ENCODE measurements around the gene GLT1D1. TPM values are rescaled to one million over a fixed set of nuclear protein-coding genes. Genes with fewer than 3 reads are reported as not detected.

GLT1D1 gene
- total and polyA plus RNA-seq, 2 of the 8 experiments (the other 6 are each of a cell fraction or from before 2014, with no cell fraction given) = 1.5 to 3.6 TPM

DNA sequence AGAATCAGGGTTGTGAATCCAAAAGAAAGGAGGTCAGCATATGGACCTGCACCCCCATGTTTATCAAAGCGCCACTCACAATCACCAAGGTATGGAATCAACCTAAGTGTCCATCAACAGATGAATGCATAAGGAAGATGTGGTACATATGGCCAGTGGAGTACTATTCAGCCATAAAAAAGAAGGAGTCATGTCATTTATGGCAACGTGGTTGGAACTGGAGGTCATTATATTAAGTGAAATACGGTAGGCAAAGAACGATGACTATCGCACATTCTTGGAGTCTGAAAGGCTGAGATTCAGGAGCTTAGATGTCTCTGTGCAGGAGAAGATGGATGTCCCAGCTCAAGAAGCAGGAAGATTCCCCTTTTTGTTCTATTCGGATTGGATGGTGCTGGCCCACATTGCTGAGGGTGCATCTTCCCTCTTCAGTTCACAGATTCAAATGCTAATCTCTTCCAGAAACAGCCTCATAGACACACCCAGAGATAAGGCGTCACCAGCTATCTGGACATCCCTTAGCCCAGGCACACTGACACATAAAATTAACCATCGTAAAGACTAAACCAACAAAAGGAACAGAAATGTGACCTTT lies 108.1 kb downstream of the GLT1D1 start:
- Histone ChIP-seq H3K18ac (ENCODE audit: extremely low read depth, low read length) (no peak overlapping the region), H2BK20ac (ENCODE audit: low read length) (no peak overlapping the region), H3K9me3 (ENCODE audit: insufficient read depth in 2 of 2, low read depth in 1 of 2, low read length in 1 of 2) (peaks cover 0 to 6% of the 10 kb centered on the region in 2 experiments; a peak in 1 of 4 replicates), H4K91ac (replicated peaks; ENCODE audit: insufficient read length, low read length) (no peak overlapping the region), H2BK120ac (replicated peaks; ENCODE audit: low read depth, low read length) (no peak overlapping the region), H3K56ac (replicated peaks; ENCODE audit: insufficient read length, low read depth, low read length) (no peak overlapping the region), H3K27ac (ENCODE audit: low read depth, low read length) (no peak overlapping the region), H3K9ac (replicated peaks in 1 of 4; ENCODE audit: extremely low read depth in 1 of 4, low read depth in 3 of 4, low read length in 3 of 4) (no peak overlapping the region), H3K36me3 (ENCODE audit: control insufficient read depth in 2 of 4, insufficient read depth in 4 of 4, low read length in 3 of 4) (no peaks in the 10 kb centered on the region), H4K8ac (ENCODE audit: extremely low read depth, insufficient read depth, low read length) (no peak overlapping the region), H4K20me1 (replicated peaks in 1 of 2; ENCODE audit: control insufficient read depth in 1 of 2, insufficient read depth in 2 of 2, low read length in 2 of 2) (no peaks in the 10 kb centered on the region), H2AK5ac (ENCODE audit: low read depth, low read length) (no peak overlapping the region), H4K5ac (ENCODE audit: insufficient read length, low read depth, low read length) (no peak overlapping the region), H2BK12ac (ENCODE audit: low read depth, low read length) (0 out of 2 replicates have a peak overlapping the region, but pooled peaks have one; percentile 63), H3K23ac (ENCODE audit: insufficient read length) (no peak overlapping the region), H2BK5ac (ENCODE audit: low read depth, low read length) (no peak overlapping the region), H2AFZ (ENCODE audit: low read length) (no peak overlapping the region), H2BK15ac (ENCODE audit: low read length) (no peak overlapping the region), H3K27me3 (replicated peaks in 1 of 4; ENCODE audit: control insufficient read depth in 3 of 4, extremely low read depth in 1 of 4, insufficient read depth in 3 of 4, low read length in 3 of 4) (no peaks in the 10 kb centered on the region; a peak in 1 of 7 replicates), H3K4ac (replicated peaks; ENCODE audit: insufficient read length, low read depth, low read length) (no peak overlapping the region), H3K23me2 (ENCODE audit: low read depth, low read length) (no peaks in the 10 kb centered on the region), H3K14ac (ENCODE audit: insufficient read length) (no peak overlapping the region), H3K4me2 (ENCODE audit: insufficient read depth in 1 of 2, low read depth in 2 of 2, low read length in 2 of 2) (no peak overlapping the region), H3K4me1 (replicated peaks in 1 of 4; ENCODE audit: control insufficient read depth in 3 of 4, insufficient read depth in 4 of 4, low read length in 3 of 4) (peaks cover 1 to 9% (median 6%) of the 10 kb centered on the region in 4 experiments; a peak in 4 of 7 replicates), H3K79me1 (ENCODE audit: low read depth, low read length) (no peaks in the 10 kb centered on the region), H3K4me3 (ENCODE audit: extremely low read depth in 1 of 4, insufficient read depth in 2 of 4, low read depth in 3 of 4, low read length in 4 of 4) (no peak overlapping the region), H3K79me2 (ENCODE audit: control insufficient read depth in 1 of 2, insufficient read depth in 2 of 2, low read length in 2 of 2) (no peaks in the 10 kb centered on the region)
- DNase-seq (ENCODE audit: low read depth in 1 of 2, low spot score in 2 of 2) (no peak), FAIRE-seq (no peak)
- POLR2A ChIA-PET (ENCODE audit: partially characterized antibody) = no interaction called here
- 82% methylated on average over 8 of the region's 8 CpGs; no CpG with 5 or more reads in 1 of the 2 experiments for WGBS, 2 experiments (ENCODE audit: extremely low coverage in 1 of 2, insufficient coverage in 1 of 2, insufficient read length in 1 of 2, insufficient replicate concordance in 2 of 2, low coverage in 1 of 2, low lambda C conversion rate in 2 of 2, missing lambda C conversion rate in 1 of 2)
- CTCF ChIA-PET (ENCODE audit: partially characterized antibody) = no interaction called here
- peak; percentile 82 for TF ChIP-seq MAFK (IDR thresholded peaks at IDR 0.05; ENCODE audit: low read depth, low read length)
- TF ChIP-seq RXRA (IDR thresholded peaks at IDR 0.05; ENCODE audit: insufficient read depth, low read depth, low read length) = no peak
- peak; percentile 72; the same call in 1 of the 2 replicates for TF ChIP-seq KDM1A (IDR thresholded peaks at IDR 0.05; ENCODE audit: borderline replicate concordance, low read length)

Data from H1 (cell line).